ENCODE measurements around the gene HNF4A.

HNF4A gene

DNA sequence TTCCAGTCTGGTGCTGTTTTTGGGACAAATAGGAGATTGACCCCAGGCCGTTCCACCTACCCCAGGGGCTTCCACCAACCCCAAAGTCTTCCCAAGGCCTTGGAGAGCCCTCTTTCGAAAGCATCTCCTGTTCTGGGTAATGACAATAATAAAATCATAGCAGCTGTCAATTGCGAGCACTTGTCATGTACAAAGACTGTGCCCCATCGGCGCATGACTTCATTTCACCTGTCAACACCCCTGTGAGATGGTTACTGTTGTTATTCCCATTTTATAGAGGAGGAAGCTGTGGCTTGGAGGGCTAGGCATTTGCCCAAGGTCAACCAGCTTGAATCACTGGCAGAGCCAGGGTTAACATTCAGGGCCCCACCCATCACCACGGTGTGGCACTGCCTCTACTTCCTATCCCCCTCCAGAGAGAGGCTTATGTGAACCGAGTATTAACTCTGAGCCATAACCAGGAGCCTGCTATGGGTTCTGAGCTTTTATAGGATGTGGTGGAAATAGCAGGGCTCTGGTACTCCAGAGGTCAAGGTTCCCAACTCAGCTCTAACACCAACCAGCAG lies 51.2 kb downstream of the HNF4A start:
- DNase-seq (ENCODE audit: low read depth), result no peak

DNA sequence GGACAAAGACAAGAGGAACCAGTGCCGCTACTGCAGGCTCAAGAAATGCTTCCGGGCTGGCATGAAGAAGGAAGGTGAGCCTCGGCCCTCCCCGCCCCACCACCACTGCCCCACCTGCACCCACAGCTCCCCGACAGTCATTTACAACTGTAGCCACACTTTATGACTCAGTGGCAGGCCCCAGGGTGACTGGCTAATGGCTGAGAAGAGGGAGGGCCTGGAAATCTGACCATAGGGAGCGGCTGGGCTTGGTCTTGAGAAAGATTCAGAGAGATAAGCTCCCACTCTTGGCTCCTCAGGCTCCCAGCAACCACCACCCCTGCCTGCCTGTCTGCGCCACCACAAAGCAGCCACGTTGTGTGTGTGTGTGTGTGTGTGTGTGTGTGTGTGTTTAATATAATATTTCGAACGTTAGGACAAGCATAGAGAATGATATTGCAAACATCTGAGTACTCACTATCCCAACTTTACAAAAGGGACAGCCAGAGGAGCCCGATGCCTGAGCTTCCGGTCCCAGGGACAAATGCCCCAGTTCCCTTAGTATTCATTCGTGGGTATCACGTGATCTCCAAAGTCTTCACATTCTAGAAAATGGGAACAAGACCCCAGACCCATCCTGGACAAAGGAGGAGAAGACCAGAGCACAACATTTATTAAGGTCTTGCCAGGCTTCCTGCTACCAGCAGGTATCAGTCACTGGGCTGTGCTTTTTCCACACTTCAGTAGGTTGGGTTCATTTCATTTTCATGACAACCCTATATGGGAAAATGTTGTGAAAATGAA lies 52.1 kb downstream of the HNF4A start:
- peak; percentile 97 for DNase-seq (ENCODE audit: low read depth)

DNA sequence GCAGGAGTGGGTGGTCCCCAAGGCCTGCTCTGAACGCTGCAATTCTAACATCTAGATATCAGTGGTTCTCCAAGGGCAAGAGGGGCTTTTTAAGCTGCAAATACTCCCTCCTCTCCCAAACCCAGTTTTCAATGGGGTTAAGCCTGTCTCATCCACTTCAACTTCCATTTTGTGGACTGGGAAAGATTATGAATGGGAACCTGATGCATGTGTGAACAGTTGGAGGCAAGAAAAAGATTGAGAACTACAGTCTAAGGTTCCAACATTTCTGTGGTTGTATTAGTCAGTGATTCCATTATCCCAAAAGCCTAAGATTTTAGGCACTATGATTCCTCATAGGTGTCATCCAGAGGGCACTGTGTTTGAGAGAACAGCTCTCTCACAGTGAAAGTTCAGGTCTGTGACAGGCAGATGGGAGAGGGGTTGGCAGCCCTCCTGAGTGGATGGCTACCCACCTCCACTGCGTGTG lies 53.7 kb downstream of the HNF4A start:
- peak; percentile 84 for DNase-seq (ENCODE audit: low read depth)

DNA sequence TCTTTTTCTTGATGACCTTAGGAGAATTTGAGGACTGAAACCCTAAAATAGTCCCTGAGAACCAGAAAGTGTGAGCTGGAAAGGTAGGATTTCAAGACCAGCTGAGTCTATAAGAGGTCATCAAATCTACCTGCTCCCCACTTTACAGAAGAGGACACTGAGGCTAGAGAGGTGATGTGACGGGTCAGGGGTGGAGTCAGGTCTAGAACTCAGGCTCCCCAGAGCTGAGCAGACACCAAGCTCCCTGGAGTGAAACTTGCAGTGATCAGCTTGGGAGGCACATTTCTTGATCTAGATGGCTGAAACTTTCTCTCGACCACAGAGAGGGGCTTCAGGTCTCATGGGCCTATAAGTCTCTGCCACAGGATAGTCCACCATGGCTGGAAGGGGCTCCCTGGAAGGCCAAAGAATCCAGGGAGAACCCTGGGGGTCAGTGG lies 55.1 kb downstream of the HNF4A start:
- no peak for DNase-seq (ENCODE audit: low read depth)

DNA sequence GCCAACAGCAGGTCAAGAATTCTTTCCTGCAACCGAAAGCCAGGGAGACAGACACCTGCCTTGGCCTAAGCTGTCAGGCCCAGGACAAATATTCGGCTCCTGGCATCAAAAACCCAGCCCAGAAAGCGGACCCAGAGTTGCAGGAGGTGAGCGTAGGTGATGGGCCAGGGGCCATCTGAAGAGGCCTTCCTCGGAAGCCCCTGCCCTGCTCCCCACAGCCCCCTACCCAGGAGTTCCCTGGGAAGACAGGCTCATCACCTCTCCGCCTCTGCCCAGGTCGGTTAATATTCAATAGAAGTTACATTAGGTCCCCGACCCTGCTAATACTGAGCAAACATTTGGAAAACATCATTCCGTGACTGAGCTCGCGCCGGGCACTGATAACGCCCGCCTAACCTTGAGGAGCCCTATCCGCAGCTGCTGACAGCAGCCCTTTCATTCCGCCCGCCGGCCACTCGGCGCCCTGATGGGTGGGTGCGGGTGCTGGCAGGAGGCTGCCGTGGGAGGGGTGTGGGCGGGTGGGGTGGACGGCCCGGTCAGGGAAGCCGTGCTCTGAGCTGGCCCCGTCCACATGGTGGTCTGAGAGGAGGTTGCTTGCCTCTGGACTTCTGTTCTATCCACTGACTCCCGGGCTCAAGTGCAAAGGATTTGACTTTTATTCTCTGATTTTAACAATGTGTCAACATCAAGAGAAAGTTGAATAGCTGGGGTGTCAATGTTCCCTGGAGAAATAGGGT lies 55.7 kb downstream of the HNF4A start:
- no peak for DNase-seq (ENCODE audit: low read depth)

DNA sequence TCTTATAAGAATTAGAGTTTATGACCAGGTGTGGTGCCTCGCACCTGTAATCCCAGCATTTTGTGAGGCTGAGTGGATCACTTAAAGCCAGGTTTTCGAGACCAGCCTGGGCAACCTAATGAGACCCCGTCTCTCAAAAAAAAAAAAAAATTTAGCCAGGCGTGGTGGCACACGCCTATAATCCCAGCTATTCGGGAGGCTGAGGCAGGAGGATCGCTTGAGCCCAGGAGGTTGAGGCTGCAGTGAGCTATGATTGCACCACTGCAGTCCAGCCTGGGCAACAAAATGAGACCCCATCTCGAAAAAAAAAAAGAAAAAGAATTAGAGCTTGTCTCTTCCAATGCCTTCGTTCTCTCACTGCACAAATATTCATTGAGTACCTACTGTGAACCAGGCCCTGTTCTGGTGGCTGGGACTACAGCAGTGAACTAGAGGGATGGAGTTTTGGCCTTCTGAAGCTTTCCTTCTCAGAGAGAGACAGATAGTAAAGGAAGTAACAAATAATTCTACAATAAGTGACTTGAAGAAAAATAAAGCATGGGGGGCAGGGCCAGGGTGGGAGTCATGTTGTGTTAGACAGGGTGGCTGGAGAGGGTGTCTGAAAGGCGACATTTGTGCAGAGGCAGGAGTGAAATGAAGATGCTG lies 56.4 kb downstream of the HNF4A start:
- no peak for DNase-seq (ENCODE audit: low read depth)

DNA sequence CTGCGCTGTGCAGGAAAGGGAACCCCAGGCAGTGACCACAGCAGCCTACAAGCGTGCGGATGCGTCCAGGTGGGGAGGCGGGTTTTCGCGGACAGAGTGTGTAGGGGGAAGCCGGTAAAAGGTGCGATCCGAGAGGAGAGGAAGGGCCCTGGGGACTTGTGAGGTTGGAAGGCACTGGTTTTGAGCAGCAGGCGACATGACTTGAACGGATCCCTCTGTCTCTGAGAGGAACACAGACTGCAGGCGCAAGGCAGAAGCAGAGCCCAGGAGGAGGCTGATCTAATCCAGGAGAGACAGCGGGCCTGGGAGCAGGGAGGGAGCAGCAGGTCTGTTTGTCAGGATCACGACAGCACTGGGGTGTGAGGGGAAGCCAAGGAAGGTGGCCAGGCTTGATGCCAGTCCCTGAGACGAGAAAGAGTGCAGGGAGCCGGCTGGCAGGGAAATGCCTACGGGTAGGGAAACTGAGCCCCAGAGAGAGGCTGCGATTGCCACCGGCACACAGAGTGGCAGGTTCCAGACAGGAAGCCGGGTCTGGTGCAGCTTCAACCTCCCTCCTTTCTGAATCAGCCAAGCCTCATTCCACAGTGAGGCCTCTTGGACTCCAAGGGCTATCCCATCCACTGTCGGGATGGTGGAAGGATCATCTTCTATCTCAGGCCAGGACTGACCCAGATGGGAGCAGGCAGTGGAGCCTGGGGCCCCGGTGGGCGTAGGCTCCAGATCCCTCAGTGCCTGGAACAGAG lies 57.1 kb downstream of the HNF4A start:
- DNase-seq (ENCODE audit: low read depth), result no peak

DNA sequence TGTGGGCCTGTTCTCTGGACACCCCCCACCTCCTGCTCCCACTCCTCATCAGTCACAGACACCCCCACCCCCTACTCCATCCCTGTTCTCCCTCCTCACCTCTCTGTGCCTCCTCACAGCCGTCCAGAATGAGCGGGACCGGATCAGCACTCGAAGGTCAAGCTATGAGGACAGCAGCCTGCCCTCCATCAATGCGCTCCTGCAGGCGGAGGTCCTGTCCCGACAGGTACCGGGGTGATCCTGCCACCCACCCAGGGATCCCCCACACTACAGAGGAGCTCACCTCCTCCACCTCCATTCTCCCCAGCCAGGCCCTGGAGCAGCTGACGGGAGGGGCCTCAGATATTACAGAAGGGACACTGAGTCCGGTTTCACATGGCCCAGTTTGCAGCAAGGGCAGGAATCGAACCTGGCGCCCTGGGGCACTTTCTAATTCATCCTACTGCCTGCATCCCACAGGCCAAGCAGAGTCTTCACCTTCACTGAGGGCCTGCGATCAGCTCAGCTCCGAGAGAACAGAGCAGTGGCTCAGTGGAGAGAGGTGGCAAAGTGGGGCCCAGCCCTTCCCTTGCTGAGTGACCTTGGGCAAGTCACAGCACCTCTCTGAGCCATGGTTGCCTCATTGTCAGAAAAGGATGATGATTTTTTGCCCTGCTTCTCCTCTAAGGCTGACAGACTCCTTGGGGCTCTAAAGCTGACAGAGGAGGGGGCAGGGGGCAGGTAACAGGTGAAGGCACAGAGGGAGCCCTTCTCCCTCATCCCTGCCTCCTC lies 58.3 kb downstream of the HNF4A start:
- DNase-seq (ENCODE audit: low read depth), result no peak

DNA sequence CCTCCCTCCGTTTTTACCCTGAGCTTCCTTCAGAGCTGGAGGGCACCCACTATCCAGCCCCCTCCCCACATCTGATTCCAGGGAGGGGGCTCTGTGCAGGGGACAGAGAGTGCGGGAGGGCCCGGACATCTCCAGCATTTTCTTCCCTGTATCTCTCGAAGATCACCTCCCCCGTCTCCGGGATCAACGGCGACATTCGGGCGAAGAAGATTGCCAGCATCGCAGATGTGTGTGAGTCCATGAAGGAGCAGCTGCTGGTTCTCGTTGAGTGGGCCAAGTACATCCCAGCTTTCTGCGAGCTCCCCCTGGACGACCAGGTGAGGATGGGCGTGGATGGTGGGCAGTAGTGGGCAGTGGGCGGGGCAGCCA lies 58.8 kb downstream of the HNF4A start:
- no peak for DNase-seq (ENCODE audit: low read depth)

DNA sequence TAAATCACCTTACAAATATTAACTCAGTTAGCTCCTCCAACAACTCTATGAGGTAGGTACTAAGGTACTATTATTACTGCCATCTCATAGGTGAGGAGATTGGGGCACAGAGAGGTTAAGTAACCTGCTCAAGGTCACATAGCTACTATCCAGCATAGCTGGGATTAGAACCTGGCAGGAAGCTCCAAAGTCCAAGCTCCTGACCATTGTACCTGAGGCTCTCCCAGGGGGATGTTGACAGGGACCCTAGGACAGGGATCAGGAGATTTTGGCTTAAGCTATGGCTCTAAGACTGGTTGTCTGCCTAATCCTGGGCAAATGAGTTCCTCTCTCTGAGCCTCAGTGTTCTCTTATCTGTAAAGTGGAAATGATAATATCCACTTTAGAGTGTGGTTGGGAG lies 59.3 kb downstream of the HNF4A start:
- no peak for DNase-seq (ENCODE audit: low read depth)

DNA sequence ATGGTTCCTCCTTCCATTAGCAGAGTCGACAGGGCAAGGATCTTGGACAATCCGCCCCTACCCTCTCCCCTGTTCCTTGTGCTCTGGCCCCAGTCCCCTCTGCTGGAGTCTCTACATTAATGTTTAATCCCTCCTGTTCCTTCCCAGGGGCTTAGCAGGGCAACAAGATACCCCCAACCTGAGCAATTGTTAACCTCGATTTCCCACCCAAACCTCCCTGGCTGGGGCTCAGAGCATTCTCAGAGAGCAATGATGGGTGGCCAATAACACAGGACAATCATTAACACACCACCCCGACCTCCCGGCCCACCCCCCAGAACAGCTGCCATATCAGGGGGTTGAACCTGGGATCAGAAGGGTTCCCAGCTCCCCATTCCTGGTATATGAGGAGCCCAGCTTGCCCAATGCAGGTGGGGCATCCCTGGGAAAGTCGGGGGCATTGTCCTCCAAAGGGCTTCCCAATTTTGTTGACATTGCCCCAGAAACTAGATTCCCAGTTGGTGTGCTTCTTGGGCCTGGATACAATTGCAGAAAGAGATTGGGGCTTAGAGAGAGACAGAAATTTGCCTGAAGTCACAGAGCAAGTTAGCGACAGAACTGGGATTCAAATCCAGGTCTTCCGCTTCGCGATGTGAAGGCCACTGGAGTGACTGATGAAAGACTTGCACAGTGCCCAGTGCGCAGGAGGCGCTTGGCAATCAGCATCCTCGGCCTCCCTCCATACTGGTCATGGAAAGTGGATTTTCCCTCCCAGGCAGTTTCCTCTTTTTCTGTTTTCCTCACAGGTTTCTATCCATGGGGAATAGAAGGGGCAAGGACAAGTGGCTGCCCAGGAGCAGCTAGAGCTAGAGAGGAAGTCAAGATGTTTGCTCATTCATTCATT lies 60.6 kb downstream of the HNF4A start:
- no peak for DNase-seq (ENCODE audit: low read depth)

DNA sequence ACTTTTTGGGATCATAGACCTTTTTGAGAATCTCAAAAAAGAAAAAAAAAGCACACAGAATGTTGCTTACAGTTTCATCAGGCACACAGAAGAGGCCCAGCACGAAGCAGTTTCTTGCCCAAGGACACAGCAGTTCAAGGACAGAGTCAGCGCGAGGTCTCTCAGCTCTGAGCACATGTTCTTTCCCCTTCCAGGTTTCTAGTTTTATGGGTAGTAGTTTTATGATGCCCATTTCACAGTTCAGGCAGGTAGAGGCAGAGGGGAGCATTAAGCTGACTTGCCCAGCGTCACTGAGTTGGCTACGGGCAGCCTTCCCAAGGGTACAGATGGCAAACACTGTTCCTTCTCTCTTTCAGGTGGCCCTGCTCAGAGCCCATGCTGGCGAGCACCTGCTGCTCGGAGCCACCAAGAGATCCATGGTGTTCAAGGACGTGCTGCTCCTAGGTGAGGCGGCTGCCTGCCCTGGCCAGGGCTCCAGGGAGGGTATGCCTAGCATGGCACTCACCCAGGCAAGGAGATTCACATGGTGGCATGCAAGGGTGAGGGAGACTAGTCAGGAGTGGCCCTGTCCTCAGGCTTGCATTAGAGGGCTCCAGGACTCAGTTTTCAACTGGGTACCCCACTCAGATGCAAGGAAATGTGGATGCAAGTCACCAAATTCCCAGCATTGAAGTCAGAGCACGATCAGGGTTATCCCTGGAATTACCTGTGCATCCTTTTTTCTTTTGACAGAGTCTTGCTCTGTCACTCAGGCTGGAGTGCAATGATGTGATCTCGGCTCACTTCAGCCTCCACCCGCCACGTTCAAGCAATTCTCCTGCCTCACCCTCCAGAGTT lies 62.8 kb downstream of the HNF4A start:
- DNase-seq (ENCODE audit: low read depth), result no peak

DNA sequence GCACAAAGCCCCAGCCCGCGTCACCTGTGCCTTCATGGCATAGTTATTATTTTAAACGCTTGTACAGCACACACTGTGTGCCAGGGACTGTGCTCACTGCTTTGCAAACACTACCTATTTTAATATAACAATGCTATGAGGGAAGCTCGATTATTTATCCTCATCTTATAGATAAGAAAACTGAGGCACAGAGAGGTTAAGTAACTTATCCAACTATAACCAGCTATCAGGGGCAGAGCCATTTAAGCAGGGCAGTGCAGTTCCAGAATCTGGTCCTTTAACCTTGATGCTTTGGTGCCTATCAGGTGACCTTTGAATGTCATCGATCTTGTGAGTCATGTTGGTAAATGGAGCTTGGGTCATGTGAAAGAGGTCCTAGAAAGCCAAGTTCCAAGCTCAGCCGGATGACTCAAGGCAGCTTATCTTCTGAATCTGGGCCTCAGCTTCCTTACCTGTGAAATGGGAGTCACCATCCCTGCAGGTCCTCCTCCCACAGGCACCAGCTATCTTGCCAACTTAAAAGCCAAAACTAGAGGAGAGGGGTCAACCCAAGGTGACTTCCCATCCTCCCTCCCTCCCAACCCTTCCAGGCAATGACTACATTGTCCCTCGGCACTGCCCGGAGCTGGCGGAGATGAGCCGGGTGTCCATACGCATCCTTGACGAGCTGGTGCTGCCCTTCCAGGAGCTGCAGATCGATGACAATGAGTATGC lies 63.8 kb downstream of the HNF4A start:
- DNase-seq (ENCODE audit: low read depth), result no peak

DNA sequence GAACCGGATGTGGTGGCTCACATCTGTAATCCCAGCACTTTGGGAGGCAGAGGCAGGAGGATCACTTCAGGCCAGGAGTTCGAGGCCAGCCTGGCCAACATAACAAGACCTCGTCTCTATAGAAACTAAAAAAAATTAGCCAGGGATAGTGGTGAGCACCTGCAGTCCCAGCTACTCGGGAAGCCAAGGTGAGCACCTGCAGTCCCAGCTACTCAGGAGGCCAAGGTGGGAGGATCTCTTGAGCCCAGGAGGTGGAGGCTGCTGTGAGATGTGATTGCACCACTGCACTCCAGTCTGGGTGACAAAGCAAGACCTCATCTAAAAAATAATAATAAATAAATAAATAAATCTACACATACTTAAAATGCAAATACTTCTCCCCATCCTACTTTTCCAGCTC lies 65.0 kb downstream of the HNF4A start:
- DNase-seq (ENCODE audit: low read depth), result no peak

DNA sequence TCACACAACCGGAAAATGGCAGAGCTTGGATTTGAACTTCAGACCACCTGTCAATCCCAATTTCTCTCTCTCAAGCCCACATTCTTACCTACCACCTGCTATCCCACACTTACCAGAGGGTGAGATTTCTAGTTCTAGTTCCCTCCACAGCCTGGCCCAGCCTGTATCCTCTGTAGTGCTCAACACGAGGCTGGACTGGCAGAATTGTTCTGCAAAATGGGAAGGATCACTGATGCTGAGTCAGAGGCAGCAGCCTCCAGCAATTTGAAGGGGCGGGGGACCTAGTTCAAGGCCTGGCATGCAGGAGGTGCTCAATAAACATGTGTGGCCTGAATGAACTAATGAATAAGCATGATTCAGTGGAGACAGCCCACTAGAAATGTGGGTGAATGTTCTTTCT lies 66.6 kb downstream of the HNF4A start:
- peak; percentile 46 for DNase-seq (ENCODE audit: low read depth)

DNA sequence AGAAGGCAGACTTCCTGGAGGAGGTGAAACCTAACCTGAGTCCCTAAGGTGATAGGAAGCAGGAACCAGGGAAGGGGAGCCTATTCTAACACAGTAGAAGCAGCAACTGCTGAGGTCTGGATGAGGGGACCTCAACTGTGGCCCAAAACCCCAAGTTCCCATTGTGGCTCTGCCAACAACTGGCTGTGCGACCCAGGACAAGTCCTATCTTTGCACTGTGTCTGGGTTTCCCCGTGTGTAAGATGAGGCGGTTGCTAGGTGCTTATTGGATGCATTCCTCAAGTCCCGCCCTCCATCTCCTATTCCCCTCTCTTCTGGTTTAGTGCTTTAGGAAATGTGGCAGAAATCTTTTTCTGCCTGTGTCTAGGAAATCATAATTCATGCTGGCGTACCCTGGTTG lies 68.0 kb downstream of the HNF4A start:
- no peak for DNase-seq (ENCODE audit: low read depth)

DNA sequence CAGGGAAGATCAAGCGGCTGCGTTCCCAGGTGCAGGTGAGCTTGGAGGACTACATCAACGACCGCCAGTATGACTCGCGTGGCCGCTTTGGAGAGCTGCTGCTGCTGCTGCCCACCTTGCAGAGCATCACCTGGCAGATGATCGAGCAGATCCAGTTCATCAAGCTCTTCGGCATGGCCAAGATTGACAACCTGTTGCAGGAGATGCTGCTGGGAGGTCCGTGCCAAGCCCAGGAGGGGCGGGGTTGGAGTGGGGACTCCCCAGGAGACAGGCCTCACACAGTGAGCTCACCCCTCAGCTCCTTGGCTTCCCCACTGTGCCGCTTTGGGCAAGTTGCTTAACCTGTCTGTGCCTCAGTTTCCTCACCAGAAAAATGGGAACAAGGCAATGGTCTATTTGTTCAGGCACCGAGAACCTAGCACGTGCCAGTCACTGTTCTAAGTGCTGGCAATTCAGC lies 68.6 kb downstream of the HNF4A start:
- no peak for DNase-seq (ENCODE audit: low read depth)

DNA sequence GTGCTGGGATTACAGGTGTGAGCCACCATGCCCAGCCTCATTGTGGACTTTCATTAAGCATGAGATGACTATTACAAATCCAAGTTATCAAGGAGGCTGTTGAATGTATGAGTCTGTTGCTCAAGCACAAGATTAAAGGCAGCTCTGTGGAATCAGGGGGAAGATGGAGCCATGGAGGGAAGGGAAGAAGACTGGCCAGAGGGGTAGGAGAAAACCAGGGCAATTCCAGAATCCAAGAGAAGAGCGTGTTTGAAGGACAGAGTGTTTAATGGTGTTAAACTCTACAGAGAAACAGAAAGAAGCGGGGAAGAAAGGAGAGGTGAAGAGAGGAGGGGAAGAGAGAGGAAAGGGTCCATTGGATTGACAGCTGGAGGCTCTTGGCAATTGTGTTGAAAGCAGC lies 70.4 kb downstream of the HNF4A start:
- DNase-seq (ENCODE audit: low read depth), result no peak

Measured in amniotic epithelial cell (primary cell).